A549 treated with CpdA at 1 μM for 4 hours (cell line): ENCODE measurements around the gene MUC6. TPM values are rescaled to one million over a fixed set of nuclear protein-coding genes. Genes with fewer than 3 reads are reported as not detected.

ENCODE experiments used
- total RNA-seq: library from RNA; stranded (reverse); fragments of 200-300 nt; extraction: Qiagen RNA extraction; gene quantifications from 5 replicates; pipeline ENCODE4 v1.2.3, GENCODE V29; 2022; ENCODE audit warnings: low read depth

Gene MUC6
- under 0.01 to 0.01 TPM in 2 of 5 replicates, not detected in the others for total RNA-seq

DNA sequence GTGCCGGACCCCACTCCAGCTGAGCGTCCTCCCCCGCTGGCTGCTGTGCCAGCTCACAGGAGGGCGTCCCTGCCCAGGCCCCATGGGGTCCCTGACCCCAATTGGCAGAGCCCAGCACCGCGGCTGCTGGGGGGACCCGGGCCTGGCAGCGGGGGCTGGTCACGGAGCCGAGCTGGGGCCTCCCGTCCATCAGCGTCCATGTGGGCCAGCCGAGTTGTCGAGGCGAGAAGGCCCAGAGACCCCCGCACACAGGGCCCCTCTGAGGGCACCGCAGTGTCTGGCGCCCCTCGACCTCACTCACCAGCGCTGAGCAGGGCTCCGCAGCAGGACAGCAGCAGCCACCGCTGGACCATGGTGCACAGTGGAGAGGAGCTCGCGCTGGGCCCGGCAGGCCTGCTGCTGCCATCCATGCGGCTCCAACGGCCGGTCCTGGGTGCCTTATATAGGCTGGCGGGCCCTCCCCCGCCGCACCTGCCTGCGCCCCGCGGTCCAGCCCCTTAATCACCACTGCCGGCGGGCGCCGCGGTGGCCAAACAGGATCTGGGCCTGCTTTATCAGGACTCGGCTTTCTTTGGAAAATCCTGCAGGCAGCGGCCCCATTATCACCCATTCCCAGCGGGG lies at the start of gene MUC6:
Gene MUC6, minus strand, starts transcription at position 416 of the 621 bp plus-strand sequence. Its CDS starts 63 bp downstream, at position 353.

GRCh38 chr11:1074244-1075221 lies 38.0 kb upstream of the MUC6 start, which contains the start of gene MUC2:
Gene MUC2 (plus strand): TSS chr11:1074874.

Other genes with a start within 250 kb of the MUC6 start
- gene CEND1, start 246.6 kb downstream of the MUC6 start, total RNA-seq, result 1.6 to 1.8 TPM (median 1.7 TPM) in 5 replicates
- 23.3 to 38.0 TPM (median 36.9 TPM) in 5 replicates for gene SLC25A22, start 238.4 kb downstream of the MUC6 start, total RNA-seq
- gene PIDD1, start 231.5 kb downstream of the MUC6 start, total RNA-seq, result 8.7 to 15.1 TPM (median 14.5 TPM) in 5 replicates
- gene RPLP2, start 226.8 kb downstream of the MUC6 start, total RNA-seq, result 1,534 to 2,430 TPM (median 2,343 TPM) in 5 replicates
- gene PNPLA2, start 217.8 kb downstream of the MUC6 start, total RNA-seq, result 33.3 to 63.5 TPM (median 54.2 TPM) in 5 replicates
- gene CRACR2B, start 208.8 kb downstream of the MUC6 start, total RNA-seq, result 2.1 to 4.9 TPM (median 3.6 TPM) in 5 replicates
- 725 to 823 TPM (median 751 TPM) in 5 replicates for gene CD151, start 203.8 kb downstream of the MUC6 start, total RNA-seq
- 565 to 731 TPM (median 616 TPM) in 5 replicates for gene POLR2L, start 194.2 kb downstream of the MUC6 start, total RNA-seq
- 117 to 183 TPM (median 173 TPM) in 5 replicates for gene TSPAN4, start 193.9 kb downstream of the MUC6 start, total RNA-seq
- gene CHID1, start 125.9 kb downstream of the MUC6 start, total RNA-seq, result 70.7 to 81.3 TPM (median 76.3 TPM) in 5 replicates
- 32.1 to 39.7 TPM (median 36.5 TPM) in 5 replicates for gene AP2A2, start 110.8 kb downstream of the MUC6 start, total RNA-seq
- 0.09 to 0.54 TPM (median 0.21 TPM) in 5 replicates for gene MUC2, start 38.2 kb upstream of the MUC6 start, total RNA-seq
- 3.2 to 4.5 TPM (median 4.1 TPM) in 5 replicates for gene MUC5AC, start 121.2 kb upstream of the MUC6 start, total RNA-seq
- gene MUC5B, start 186.3 kb upstream of the MUC6 start, total RNA-seq, result 3.0 to 4.9 TPM (median 3.7 TPM) in 5 replicates